Activated naive CD4-positive, alpha-beta T cell treated with anti-CD3 and anti-CD28 coated beads for 36 hours (primary cell): ENCODE data around the gene RPS8. TPM values are rescaled to one million over a fixed set of nuclear protein-coding genes. Genes with fewer than 3 reads are reported as not detected.
"Not testable (repeated sequence)": the region's sequence is repeated elsewhere in the genome, so short reads cannot be mapped to it uniquely, and the experiment has no call there.

Experiments used
- CTCF ChIA-PET: fragments of 350-600 bp; sonication (Branson Sonifier 250); formaldehyde crosslinking; loops from one replicate; lab custom pipeline; 2021; ENCODE audit warnings: antibody characterized with exemption; lab: Charles Lee
- DNase-seq: peaks from one replicate; pipeline ENCODE4 v3.0.0-alpha.2; 2020
- H3K27ac Mint-ChIP-seq: one replicate; pipeline ENCODE4 v1.8.0; 2021; ENCODE audit warnings: mild to moderate bottlenecking, mixed read lengths
- H3K27me3 Mint-ChIP-seq: one replicate; pipeline ENCODE4 v1.8.0; 2021; ENCODE audit warnings: low read depth, mixed read lengths
- H3K36me3 Mint-ChIP-seq: one replicate; pipeline ENCODE4 v1.8.0; 2021; ENCODE audit warnings: low read depth, mixed read lengths
- H3K4me1 Mint-ChIP-seq: one replicate; pipeline ENCODE4 v1.8.0; 2021; ENCODE audit warnings: low read depth, mixed read lengths
- H3K4me3 Mint-ChIP-seq: one replicate; pipeline ENCODE4 v1.8.0; 2021; ENCODE audit warnings: mild to moderate bottlenecking, moderate library complexity, mixed read lengths
- H3K9me3 Mint-ChIP-seq: one replicate; pipeline ENCODE4 v1.8.0; 2021; ENCODE audit warnings: mixed read lengths
- intact Hi-C: fragments of 100-400 bp; cut with micrococcal nuclease; formaldehyde crosslinking; loops from one replicate; pipeline ENCODE4 v1.15.1; 2023
- total RNA-seq, 2 experiments: library from RNA; stranded (reverse); gene quantifications; one replicate each; pipeline ENCODE4 v1.2.3, GENCODE V29; 2021

The RPS8 gene
- total RNA-seq, 2 experiments from 2014 or later, result 3,619 to 3,772 TPM

GRCh38 chr1:44817307-44817706 is 42.0 kb downstream of the RPS8 start:
- CTCF ChIA-PET, result interaction anchor here (0.7 to 6.7 kb wide), 4 partner anchors 8 to 96 kb away, joined by 3 to 41 read pairs (median 4); partner anchors contain the start of genes BTBD19 and PLK3
- Mint-ChIP-seq H3K9me3 (no peaks in the 10 kb centered on the region), H3K36me3 (peaks cover 16% of the 10 kb centered on the region), H3K4me3 (no peak overlapping the region), H3K27ac (peak overlapping the region; percentile 22), H3K4me1 (peaks cover 45% of the 10 kb centered on the region), H3K27me3 (no peaks in the 10 kb centered on the region)
- DNase-seq, result no peak
- intact Hi-C loops, result no loop called here

GRCh38 chr1:44817771-44818495 is 42.6 kb downstream of the RPS8 start:
- Mint-ChIP-seq H3K4me3 (peak overlapping the region; percentile 11), H3K27ac (peak overlapping the region; percentile 2), H3K27me3 (no peaks in the 10 kb centered on the region), H3K9me3 (no peaks in the 10 kb centered on the region), H3K36me3 (peaks cover 16% of the 10 kb centered on the region), H3K4me1 (peaks cover 43% of the 10 kb centered on the region)
- no peak for DNase-seq
- CTCF ChIA-PET, result interaction anchor here (0.7 to 6.7 kb wide), 7 partner anchors 9 to 97 kb away, joined by 3 to 41 read pairs (median 4); partner anchors contain the start of genes BTBD19, PLK3 and RNU5D-1
- intact Hi-C loops, result loop anchor here (2.0 kb wide), 1 partner anchor 17 kb away; the partner anchor contains the start of gene PLK3

GRCh38 chr1:44819196-44819607 is 43.9 kb downstream of the RPS8 start:
- Mint-ChIP-seq H3K9me3 (no peaks in the 10 kb centered on the region), H3K4me3 (peak overlapping the region; percentile 88)

GRCh38 chr1:44819608-44820327 is 44.4 kb downstream of the RPS8 start:
- DNase-seq, result peak; percentile 86
- intact Hi-C loops, result loop anchor here (1.0 to 2.0 kb wide), 5 partner anchors 10 to 98 kb away; partner anchors contain the start of genes PLK3 and RNU5D-1
- H3K27ac Mint-ChIP-seq, result peak overlapping the region; percentile 99
- peaks cover 10% of the 10 kb centered on the region for H3K36me3 Mint-ChIP-seq
- CTCF ChIA-PET, result interaction anchor here (0.6 to 6.7 kb wide), 15 partner anchors 11 to 867 kb away, joined by 3 to 41 read pairs (median 4); partner anchors contain the start of genes BTBD19, DYNLT4, GPBP1L1 and PLK3
- peak overlapping the region; percentile 88 for H3K4me3 Mint-ChIP-seq
- no peaks in the 10 kb centered on the region for H3K27me3 Mint-ChIP-seq
- peaks cover 34% of the 10 kb centered on the region for H3K4me1 Mint-ChIP-seq
- no peaks in the 10 kb centered on the region for H3K9me3 Mint-ChIP-seq

More at GRCh38 chr1:44819196-44819607, 43.9 kb downstream of the RPS8 start:
- Mint-ChIP-seq H3K27me3 (no peaks in the 10 kb centered on the region), H3K27ac (peak overlapping the region; percentile 99), H3K4me1 (peaks cover 38% of the 10 kb centered on the region), H3K36me3 (peaks cover 12% of the 10 kb centered on the region)
- CTCF ChIA-PET, result interaction anchor here (0.6 to 6.7 kb wide), 13 partner anchors 10 to 867 kb away, joined by 3 to 41 read pairs (median 4); partner anchors contain the start of genes BTBD19, DYNLT4, GPBP1L1 and PLK3
- intact Hi-C loops, result loop anchor here (1.0 to 2.0 kb wide), 4 partner anchors 10 to 98 kb away; partner anchors contain the start of genes PLK3 and RNU5D-1
- DNase-seq, result no peak

GRCh38 chr1:44820328-44821239 is 45.2 kb downstream of the RPS8 start:
- H3K27me3 Mint-ChIP-seq, result no peaks in the 10 kb centered on the region
- peak overlapping the region; percentile 99 for H3K27ac Mint-ChIP-seq
- H3K9me3 Mint-ChIP-seq, result no peaks in the 10 kb centered on the region
- DNase-seq, result no peak
- H3K36me3 Mint-ChIP-seq, result peaks cover 4% of the 10 kb centered on the region
- intact Hi-C loops, result loop anchor here (1.0 kb wide), 1 partner anchor 34 kb away; no protein-coding TSS in a partner anchor
- peaks cover 28% of the 10 kb centered on the region for H3K4me1 Mint-ChIP-seq
- peak overlapping the region; percentile 88 for H3K4me3 Mint-ChIP-seq
- CTCF ChIA-PET, result interaction anchor here (0.7 to 6.7 kb wide), 7 partner anchors 12 to 480 kb away, joined by 3 to 41 read pairs (median 4); partner anchors contain the start of genes BTBD19, PLK3 and RNU5D-1

- Mint-ChIP-seq H3K9me3 (no peaks in the 10 kb centered on the region), H3K4me3 (peak overlapping the region; percentile 88), H3K36me3 (no peaks in the 10 kb centered on the region), H3K27ac (peak overlapping the region; percentile 99), H3K4me1 (peaks cover 28% of the 10 kb centered on the region), H3K27me3 (no peaks in the 10 kb centered on the region)
- intact Hi-C loops, result no loop called here
- DNase-seq, result no peak
- CTCF ChIA-PET, result interaction anchor here (0.7 to 6.7 kb wide), 7 partner anchors 12 to 479 kb away, joined by 3 to 41 read pairs (median 6); partner anchors contain the start of genes BTBD19, PLK3 and RNU5D-1
Measured at GRCh38 chr1:44821240-44821715, 45.9 kb downstream of the RPS8 start.

- CTCF ChIA-PET, result interaction anchor here (0.7 to 6.7 kb wide), 6 partner anchors 14 to 192 kb away, joined by 3 to 41 read pairs (median 5); partner anchors contain the start of genes PLK3, RNU5D-1 and RPS8
- H3K4me3 Mint-ChIP-seq, result no peak overlapping the region
- DNase-seq, result no peak
- no peaks in the 10 kb centered on the region for H3K27me3 Mint-ChIP-seq
- H3K4me1 Mint-ChIP-seq, result peaks cover 28% of the 10 kb centered on the region
- intact Hi-C loops, result no loop called here
- H3K27ac Mint-ChIP-seq, result no peak overlapping the region
- no peaks in the 10 kb centered on the region for H3K36me3 Mint-ChIP-seq
- H3K9me3 Mint-ChIP-seq, result no peaks in the 10 kb centered on the region
Measured at GRCh38 chr1:44822131-44822701, 46.9 kb downstream of the RPS8 start.

GRCh38 chr1:44822981-44823451 is 47.7 kb downstream of the RPS8 start:
- no peaks in the 10 kb centered on the region for H3K9me3 Mint-ChIP-seq
- no peak for DNase-seq
- CTCF ChIA-PET, result interaction anchor here (0.6 to 6.7 kb wide), 5 partner anchors 13 to 106 kb away, joined by 3 to 41 read pairs (median 4); partner anchors contain the start of genes PLK3 and RPS8
- H3K4me3 Mint-ChIP-seq, result no peak overlapping the region
- H3K27me3 Mint-ChIP-seq, result no peaks in the 10 kb centered on the region
- peaks cover 23% of the 10 kb centered on the region for H3K4me1 Mint-ChIP-seq
- no peak overlapping the region for H3K27ac Mint-ChIP-seq
- intact Hi-C loops, result no loop called here
- H3K36me3 Mint-ChIP-seq, result no peaks in the 10 kb centered on the region

GRCh38 chr1:44824392-44824791 is 49.1 kb downstream of the RPS8 start:
- peaks cover 13% of the 10 kb centered on the region for H3K4me1 Mint-ChIP-seq
- H3K9me3 Mint-ChIP-seq, H3K4me3 Mint-ChIP-seq, intact Hi-C loops, DNase-seq, H3K36me3 Mint-ChIP-seq, H3K27me3 Mint-ChIP-seq, H3K27ac Mint-ChIP-seq: not testable (repeated sequence)
- CTCF ChIA-PET, result interaction anchor here (0.7 kb wide), 1 partner anchor 17 kb away, joined by 6 read pairs; the partner anchor contains the start of gene DYNLT4

- no peaks in the 10 kb centered on the region for H3K4me1 Mint-ChIP-seq
- H3K36me3 Mint-ChIP-seq, result no peaks in the 10 kb centered on the region
- intact Hi-C loops, result no loop called here
- DNase-seq, result no peak
- no peak overlapping the region for H3K27ac Mint-ChIP-seq
- H3K4me3 Mint-ChIP-seq, result no peak overlapping the region
- H3K27me3 Mint-ChIP-seq, result no peaks in the 10 kb centered on the region
- CTCF ChIA-PET, result interaction anchor here (0.6 to 1.1 kb wide), 3 partner anchors 18 to 26 kb away, joined by 3 to 4 read pairs (median 3); no protein-coding TSS in a partner anchor
- H3K9me3 Mint-ChIP-seq, result no peaks in the 10 kb centered on the region
Measured at GRCh38 chr1:44826375-44827196, 51.2 kb downstream of the RPS8 start.
